HepG2 (cell line): ENCODE results near the gene NPEPL1. TPM values are rescaled to one million over a fixed set of nuclear protein-coding genes. Genes with fewer than 3 reads are reported as not detected.

ENCODE experiments used
- ADNP ChIP-seq: sonication (generic); formaldehyde crosslinking; IDR thresholded peaks from 2 replicates; pipeline ENCODE4 v1.4.0; 2020; ENCODE audit warnings: missing genetic modification reagents
- AHR ChIP-seq: IDR thresholded peaks from 2 replicates; pipeline ENCODE4 v1.6.1; 2018; ENCODE audit warnings: missing genetic modification reagents, missing compliant biosample characterization
- ARID3A ChIP-seq: IDR thresholded peaks from 2 replicates; pipeline ENCODE4 v1.6.1; 2012; ENCODE audit warnings: low read depth, low read length, improper control_type of control experiment
- ARNTL ChIP-seq: sonication (generic); formaldehyde crosslinking; IDR thresholded peaks from 2 replicates; pipeline ENCODE4 v1.4.0; 2020; ENCODE audit warnings: mild to moderate bottlenecking, missing genetic modification reagents
- BRCA1 ChIP-seq: sonication (generic); formaldehyde crosslinking; IDR thresholded peaks from 2 replicates; pipeline ENCODE4 v1.4.0; 2020; ENCODE audit warnings: missing genetic modification reagents
- CSRNP1 ChIP-seq: sonication (generic); formaldehyde crosslinking; IDR thresholded peaks from 2 replicates; pipeline ENCODE4 v1.8.1; 2023; ENCODE audit warnings: mild to moderate bottlenecking, missing genetic modification reagents
- IRF2 ChIP-seq: IDR thresholded peaks from 2 replicates; pipeline ENCODE4 v1.6.1; 2018; ENCODE audit warnings: missing genetic modification reagents, missing compliant biosample characterization
- KAT7 ChIP-seq: IDR thresholded peaks from 2 replicates; pipeline ENCODE4 v1.6.1; 2018; ENCODE audit warnings: borderline replicate concordance, missing compliant biosample characterization
- KDM6A ChIP-seq: IDR thresholded peaks from 2 replicates; pipeline ENCODE4 v1.6.1; 2016; ENCODE audit warnings: low read depth
- KMT2B ChIP-seq: IDR thresholded peaks from 2 replicates; pipeline ENCODE4 v1.6.1; 2016; ENCODE audit warnings: missing genetic modification reagents, missing compliant biosample characterization
- MED8 ChIP-seq: sonication (generic); formaldehyde crosslinking; IDR thresholded peaks from 2 replicates; pipeline ENCODE4 v1.8.1; 2023; ENCODE audit warnings: mild to moderate bottlenecking, missing genetic modification reagents; ENCODE audit not compliant: insufficient replicate concordance
- MZF1 ChIP-seq: sonication (generic); formaldehyde crosslinking; IDR thresholded peaks from 2 replicates; pipeline ENCODE4 v1.8.1; 2023; ENCODE audit warnings: mild to moderate bottlenecking, missing genetic modification reagents, borderline replicate concordance
- PPARG ChIP-seq: conservative IDR thresholded peaks from 2 replicates; pipeline ENCODE4 v1.6.1; 2016; ENCODE audit warnings: missing biosample characterization, missing genetic modification reagents
- ZNF138 ChIP-seq: sonication (generic); formaldehyde crosslinking; IDR thresholded peaks from 2 replicates; pipeline ENCODE4 v1.5.0; 2020; ENCODE audit warnings: mild to moderate bottlenecking, low read depth, missing genetic modification reagents
- ZNF318 ChIP-seq: sonication (generic); formaldehyde crosslinking; IDR thresholded peaks from 2 replicates; pipeline ENCODE4 v1.4.0; 2020; ENCODE audit warnings: mild to moderate bottlenecking, missing genetic modification reagents
- ZNF557 ChIP-seq: sonication (generic); formaldehyde crosslinking; IDR thresholded peaks from 2 replicates; pipeline ENCODE4 v1.4.0; 2020; ENCODE audit warnings: missing genetic modification reagents
- ZSCAN25 ChIP-seq: sonication (generic); formaldehyde crosslinking; IDR thresholded peaks from 2 replicates; pipeline ENCODE4 v1.8.0; 2022; ENCODE audit warnings: mild to moderate bottlenecking, missing genetic modification reagents
- polyA plus RNA-seq, 8 experiments: library from polyadenylated mRNA; depleted of rRNA in 3 of 8; stranded (reverse) in 7 of 8; unstranded in 1 of 8; fragments of >200 nt; fragmentation: Illumina TruSeq in 4 of 8; extraction: Trizol in 4 of 8; gene quantifications; 2 replicates each; pipeline versions ENCODE4 v1.2.1 to v1.2.3, GENCODE V29; 2011 to 2016; ENCODE audit warnings: low read depth in 4 of 8, missing spikeins in 1 of 8, mixed read lengths in 1 of 8; ENCODE audit not compliant: insufficient read depth in 1 of 8
- total RNA-seq, 5 experiments: library from RNA; depleted of rRNA; stranded (reverse); fragments of >200 nt; fragmentation: Illumina TruSeq; extraction: Trizol; gene quantifications; 2 replicates each; pipeline ENCODE4 v1.2.3, GENCODE V29; 2016; ENCODE audit warnings: low read depth in 1 of 5

NPEPL1 gene
- total and polyA plus RNA-seq, 2 of the 13 experiments (the other 11 are each of a cell fraction or from before 2014, with no cell fraction given) = 4.1 to 7.5 TPM

- TF ChIP-seq KMT2B (CRISPR knock-in tag) (peak; percentile 99), ZSCAN25 (peak; percentile 95), CSRNP1 (CRISPR knock-in tag) (peak; percentile 99), MED8 (CRISPR knock-in tag) (peak; percentile 97), IRF2 (CRISPR knock-in tag) (peak; percentile 99), ADNP (CRISPR knock-in tag) (no peak; the same call in none of the 2 replicates), BRCA1 (CRISPR knock-in tag) (no peak; the same call in none of the 2 replicates), KDM6A (CRISPR knock-in tag) (no peak), ZNF138 (CRISPR knock-in tag) (peak; percentile 98), MZF1 (CRISPR knock-in tag) (peak; percentile 97; the same call in 1 of the 2 replicates), ZNF318 (CRISPR knock-in tag) (peak; percentile 98), KAT7 (peak; percentile 100), ZNF557 (CRISPR knock-in tag) (peak; percentile 85; the same call in 1 of the 2 replicates), ARID3A (peak; percentile 90), PPARG (peak; percentile 52; the same call in 1 of the 2 replicates), ARNTL (peak; percentile 95), AHR (CRISPR knock-in tag) (peak; percentile 99)
Measured at GRCh38 chr20:58650776-58651558, 41.6 kb upstream of the NPEPL1 start, which contains the start of gene STX16 (continued).
